NCI-H2081 treated with DMSO at 0.1 percent for 48 hours (cell line): ENCODE results near the gene MLLT1.

Source experiments
- DNase-seq: peaks from one replicate; lab custom pipeline; 2025; lab: John Stamatoyannopoulos, UW

The MLLT1 gene

GRCh38 chr19:6259312-6259861, 20.4 kb downstream of the MLLT1 start:
- DNase-seq, result no peak

- DNase-seq, result no peak
Observed at GRCh38 chr19:6258812-6259311, 20.9 kb downstream of the MLLT1 start.

- DNase-seq, result no peak
Observed at GRCh38 chr19:6253954-6254733, 25.6 kb downstream of the MLLT1 start.

- no peak for DNase-seq
Observed at GRCh38 chr19:6252066-6252465, 27.7 kb downstream of the MLLT1 start.

- DNase-seq, result no peak
Observed at GRCh38 chr19:6250909-6251308, 28.9 kb downstream of the MLLT1 start.

GRCh38 chr19:6250024-6250615, 29.7 kb downstream of the MLLT1 start:
- DNase-seq, result no peak

- DNase-seq, result no peak
Observed at GRCh38 chr19:6249296-6249695, 30.5 kb downstream of the MLLT1 start.

DNA sequence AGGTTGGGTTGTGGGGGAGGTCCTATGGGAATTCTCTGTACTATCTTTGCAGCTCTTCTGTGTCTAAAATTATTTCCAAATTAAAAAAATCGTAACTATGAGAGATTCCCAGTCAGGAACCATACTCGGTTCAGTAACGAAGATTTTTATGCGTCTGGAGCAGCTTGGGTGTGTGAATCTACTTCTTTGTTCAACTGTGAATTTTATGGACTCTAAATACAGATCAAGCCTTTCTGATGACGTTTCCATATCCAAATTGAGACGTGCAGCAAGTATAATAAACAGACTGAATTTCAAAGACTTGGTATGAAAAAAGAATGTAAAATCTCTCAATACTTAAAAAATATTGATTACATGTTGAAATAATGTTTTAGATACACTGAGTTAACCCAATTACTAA, 30.9 kb downstream of the MLLT1 start:
- no peak for DNase-seq

DNA sequence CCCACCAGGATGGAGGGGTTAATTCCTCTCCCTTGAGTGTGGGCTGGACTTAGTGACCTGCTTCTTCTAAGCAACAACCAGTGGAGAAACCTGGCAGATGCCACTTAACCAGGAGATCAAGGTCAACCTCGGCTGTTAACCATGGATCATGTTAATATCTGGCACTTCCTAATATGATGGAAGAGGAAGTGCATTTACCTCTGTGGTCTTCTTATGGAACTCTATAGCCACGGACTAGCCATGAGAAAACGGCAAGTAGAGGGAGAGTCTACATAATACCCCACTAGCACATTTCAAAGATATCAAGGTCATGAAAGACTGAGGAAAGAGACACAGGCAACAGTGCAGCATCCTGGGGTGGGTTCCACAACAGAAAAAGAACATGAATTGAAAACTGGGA, 31.4 kb downstream of the MLLT1 start:
- no peak for DNase-seq

DNA sequence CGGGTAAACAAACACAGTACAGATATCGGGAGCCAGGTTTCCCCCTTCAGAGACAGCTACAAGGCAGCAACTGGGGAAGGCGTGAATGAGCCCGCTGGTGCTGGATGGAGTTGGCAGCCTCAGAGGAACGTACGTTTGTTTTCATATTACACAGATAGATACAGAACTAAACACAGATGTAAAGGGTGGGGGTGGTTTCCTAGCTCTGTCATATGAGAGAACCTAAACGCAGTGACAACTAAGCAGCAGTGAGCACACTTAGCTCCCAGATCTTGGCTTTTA, 32.8 kb downstream of the MLLT1 start:
- DNase-seq, result no peak

DNA sequence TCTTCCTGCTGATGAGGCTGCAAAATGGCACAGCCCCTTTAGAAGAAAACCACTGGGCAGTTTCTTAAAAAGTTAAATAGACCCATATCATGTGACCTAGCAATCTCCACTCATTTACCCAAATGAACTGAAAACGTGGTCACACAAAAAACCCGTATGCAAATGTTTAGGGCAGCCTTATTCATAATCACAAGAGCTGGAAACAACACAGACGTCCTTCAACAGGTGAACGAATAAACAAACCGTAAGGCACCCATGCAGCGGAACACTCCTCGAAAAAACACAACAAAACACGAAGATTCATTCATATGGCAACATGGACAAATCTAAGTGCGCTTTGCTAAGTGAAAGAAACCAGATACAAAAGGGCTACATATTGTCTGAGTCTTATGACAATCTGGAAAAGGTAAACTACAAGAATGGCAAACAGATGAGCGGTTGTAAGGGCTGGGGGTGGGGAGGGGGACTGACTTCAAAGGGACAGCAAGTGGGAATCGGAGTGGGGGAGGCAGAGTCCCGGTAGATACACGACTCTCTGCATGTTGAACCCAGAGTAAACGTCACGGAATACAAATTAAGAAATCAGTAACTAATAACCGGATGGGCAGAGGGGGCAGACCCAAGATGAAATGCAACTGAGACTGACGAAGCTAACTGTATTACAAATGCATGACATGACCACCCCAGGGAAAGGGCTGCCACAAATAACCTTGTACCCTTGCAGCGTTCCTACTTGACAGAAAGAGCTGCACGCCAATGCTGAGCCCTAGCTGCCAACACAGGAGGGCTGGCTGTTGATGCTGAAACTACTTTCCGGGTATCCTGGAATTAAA, 33.4 kb downstream of the MLLT1 start:
- DNase-seq, result no peak

DNA sequence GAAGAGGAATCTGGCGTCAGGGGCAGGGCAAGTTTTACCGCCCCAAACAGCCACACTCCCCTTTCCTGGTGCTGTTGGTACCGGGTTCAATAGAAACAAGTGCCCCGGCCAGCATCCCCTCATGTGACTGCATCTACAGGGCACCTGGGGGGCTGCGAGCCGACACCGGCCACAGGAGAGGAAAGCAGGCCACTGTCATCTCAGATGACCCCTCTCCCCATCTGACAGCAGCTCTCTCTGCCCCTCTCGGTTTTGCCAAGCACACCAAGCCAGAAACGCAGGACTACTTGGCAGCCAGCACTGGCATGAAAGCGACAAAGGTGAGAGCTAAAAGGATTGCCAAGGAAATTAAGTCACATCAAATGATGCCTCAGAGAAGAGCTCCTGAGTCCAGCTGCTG, 37.1 kb downstream of the MLLT1 start:
- DNase-seq, result no peak

DNA sequence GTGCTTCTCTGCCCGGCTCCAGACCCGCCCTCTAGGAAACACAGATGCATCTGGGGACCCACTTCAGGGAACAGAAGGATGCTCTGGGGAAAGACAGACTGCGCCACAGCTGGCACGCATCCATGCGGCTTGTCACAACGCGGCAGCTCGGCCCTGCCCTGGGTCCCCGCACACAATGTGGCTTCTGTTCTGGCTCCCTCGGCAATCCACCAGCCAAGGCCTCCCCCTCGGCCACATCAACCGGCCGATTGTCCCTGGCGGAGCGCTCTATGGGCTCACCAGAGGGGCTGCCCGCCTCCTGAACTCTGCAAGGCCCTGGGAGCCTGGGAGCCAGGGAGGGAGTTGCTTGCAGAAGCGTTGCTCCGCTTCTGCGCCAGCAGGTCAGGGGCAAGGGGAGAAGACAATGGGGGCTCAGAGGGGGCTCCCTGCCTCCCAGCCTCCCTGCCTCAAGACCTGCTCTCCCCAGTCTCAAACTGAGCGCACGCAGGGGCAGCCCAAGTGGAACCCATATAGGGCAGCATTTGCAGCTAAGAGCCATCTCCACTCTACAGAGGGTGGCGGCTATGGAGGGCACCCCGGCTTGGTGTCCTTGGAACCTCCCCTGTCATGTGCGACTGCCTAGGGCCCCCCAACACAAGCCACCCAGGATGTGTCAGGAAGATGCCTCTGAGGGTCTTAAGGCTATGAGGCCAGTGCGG, 37.9 kb downstream of the MLLT1 start:
- DNase-seq, result no peak

DNA sequence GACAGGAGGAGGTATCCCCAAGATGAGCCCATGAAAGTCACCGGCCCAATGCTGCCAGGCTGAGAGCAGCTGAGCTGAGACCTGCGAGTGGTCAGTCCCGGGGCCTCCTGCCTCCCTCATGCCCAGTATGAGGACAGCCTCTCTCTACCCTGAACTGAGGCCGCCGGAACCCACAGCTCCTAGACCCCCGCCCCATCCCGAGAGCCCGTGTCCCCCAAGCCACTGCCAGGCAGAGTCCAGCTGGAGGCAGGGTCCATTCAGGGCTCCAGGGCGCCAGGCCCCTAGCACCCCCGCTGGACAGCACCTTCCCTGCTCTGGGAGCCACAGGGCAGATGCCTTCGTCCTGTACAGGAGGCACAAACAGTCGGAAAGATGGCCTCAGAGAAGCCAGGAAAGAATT, 38.7 kb downstream of the MLLT1 start:
- DNase-seq, result no peak

DNA sequence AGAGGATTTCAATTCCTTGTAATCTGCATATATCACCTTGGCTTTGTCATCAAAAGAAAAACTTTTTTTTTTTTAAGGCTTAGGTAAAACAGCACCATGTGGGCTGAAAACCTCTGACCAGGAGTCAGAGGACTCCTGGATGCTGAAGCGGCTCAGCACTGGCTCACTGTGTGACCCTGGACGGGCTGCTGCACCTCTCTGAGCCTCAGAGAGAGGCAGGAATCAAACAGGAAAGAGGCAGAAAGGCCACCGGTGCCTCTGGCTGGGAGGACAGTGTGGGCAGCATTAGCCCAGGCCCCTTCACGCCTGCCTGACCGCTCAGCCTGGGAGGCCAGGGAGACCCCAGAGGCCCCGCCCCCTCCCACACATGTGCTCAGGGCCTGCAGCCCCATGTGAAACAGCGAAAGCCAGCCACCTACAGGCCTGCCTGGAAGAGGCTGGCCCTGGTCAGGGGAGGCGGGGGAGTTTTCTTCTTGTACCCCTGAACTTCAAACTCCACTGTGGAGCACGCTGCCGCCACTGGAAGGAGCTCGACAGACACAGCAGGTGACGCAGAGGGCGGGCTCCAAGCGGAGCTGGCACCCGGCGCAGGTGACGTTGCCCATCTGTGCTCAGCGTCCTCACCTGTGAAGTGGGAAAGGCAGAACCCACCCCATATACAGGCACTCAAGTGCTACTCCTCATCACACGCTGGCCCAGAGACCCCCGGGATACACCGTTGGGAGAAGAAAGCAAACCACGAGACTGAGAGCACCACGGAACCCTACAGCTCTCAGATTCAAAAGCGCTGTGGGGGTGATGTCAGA, 39.7 kb downstream of the MLLT1 start:
- DNase-seq, result no peak

DNA sequence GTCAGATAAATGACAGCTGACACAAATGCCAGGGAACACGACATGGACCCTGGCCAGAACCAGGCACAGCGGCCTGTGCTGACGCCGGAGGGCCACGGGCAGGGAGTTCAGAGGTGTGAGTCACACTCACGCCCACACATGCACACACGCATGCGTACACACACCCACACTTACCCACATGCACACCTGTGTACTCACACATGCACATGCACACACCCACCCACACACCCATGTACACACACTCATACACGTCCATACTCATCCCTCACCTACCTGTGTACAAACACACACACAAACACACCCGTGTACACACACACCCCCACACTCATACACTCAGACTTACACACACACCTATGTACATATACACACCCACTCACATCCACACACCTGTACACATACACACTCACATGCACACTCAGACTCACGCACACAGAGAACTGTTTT, 40.4 kb downstream of the MLLT1 start:
- no peak for DNase-seq

GRCh38 chr19:6238643-6239281, 41.0 kb downstream of the MLLT1 start:
- DNase-seq, result no peak

DNA sequence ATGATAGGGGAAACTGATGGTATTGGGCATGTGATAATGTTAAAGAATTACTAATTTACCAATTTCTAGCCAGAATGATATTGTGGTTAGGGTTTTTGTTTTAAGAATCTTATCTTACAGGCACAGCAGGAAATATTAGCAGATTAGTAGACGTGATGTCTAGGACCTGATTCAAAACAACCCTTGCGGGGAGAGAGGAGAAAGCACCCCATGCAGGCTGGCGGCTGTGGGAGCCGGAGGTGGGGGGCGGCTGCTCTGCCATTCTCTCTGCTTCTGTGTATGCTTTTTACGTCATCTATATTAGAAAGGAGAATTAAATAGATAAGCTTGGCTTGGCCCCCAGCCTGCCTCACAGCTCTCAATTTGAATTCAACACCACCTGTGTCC, 41.5 kb downstream of the MLLT1 start:
- no peak for DNase-seq

DNA sequence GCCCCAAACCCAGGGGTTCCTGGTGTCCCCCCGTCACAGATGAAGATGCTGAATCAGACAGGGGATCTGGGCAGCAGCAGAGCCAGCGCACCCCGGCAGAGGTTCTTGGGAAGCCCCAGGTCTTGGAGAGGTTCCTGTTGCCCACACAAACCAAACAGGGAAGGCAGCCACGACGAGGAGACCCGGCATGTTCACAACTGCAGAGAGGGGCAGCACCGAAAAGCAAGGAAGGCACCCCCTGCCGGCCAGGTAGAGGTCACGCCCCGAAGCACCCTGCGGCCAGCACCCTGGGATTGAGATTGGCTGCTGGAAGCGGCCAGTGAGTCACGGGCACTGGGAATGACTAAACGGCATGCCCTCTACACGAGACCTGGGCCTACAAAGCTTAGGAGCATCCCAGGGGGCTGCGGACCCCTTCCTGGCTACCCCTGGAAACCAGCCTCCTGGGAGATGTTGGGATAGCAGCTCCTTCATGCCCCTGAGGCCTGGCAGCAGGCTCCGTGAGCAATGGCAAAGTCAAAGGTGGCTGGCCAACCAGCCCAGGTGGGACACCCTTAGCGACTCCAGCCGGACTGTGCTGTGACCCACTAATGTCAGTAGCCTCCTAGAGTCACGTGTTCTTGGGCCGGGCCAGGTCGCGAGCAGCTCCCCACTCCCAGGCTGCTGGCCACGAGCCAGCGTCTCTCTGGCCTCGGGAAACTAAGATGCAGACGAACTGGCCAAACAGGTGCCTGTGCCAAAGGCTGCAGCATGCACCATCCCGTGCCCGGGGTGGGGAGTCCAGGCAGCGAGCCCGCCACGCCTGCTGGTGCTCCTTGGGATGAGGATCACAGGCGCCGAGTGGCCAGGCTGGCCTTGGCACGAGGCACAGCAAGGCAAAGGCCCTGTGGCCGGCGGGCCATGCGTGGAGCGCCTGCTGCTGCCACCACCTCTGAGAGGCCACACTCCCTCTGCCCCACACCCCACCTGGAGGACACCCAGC, 43.2 kb downstream of the MLLT1 start:
- DNase-seq, result no peak
